H1 (cell line): Measurements from ENCODE around the gene XAGE1A. TPM values are rescaled to one million over a fixed set of nuclear protein-coding genes. Genes with fewer than 3 reads are reported as not detected.
"Not testable (repeated sequence)": the region's sequence is repeated elsewhere in the genome, so short reads cannot be mapped to it uniquely, and the experiment has no call there.

Experiments used
- CTCF ChIA-PET: fragments of 300-600 bp; sonication (Branson Sonifier 250); formaldehyde crosslinking; loops from one replicate; lab custom pipeline; 2021; ENCODE audit not compliant: partially characterized antibody; lab: Charles Lee
- POLR2A ChIA-PET: fragments of 300-600 bp; sonication (Branson Sonifier 250); formaldehyde crosslinking; loops from one replicate; lab custom pipeline; 2021; ENCODE audit warnings: inconsistent platforms; ENCODE audit not compliant: partially characterized antibody; lab: Charles Lee
- DNase-seq, 2 experiments: peaks; one replicate each; pipeline versions ENCODE4 v3.0.0 to v3.0.0-alpha.2; 2010 to 2022; ENCODE audit warnings: low spot score in 2 of 2, low read depth in 1 of 2, mixed read lengths in 1 of 2
- FAIRE-seq: peaks from 2 replicates; lab custom pipeline; 2011; peaks lifted over from hg19 to GRCh38; lab: Jason Lieb, UNC
- H2AFZ ChIP-seq: 2 replicates; pipeline ENCODE4 v1.8.1; 2012; ENCODE audit warnings: low read length, inconsistent platforms
- H2AK5ac ChIP-seq: 2 replicates; pipeline ENCODE4 v1.6.1; 2013; ENCODE audit warnings: low read depth, low read length
- H2BK120ac ChIP-seq: replicated peaks from 2 replicates; pipeline ENCODE3; 2013; ENCODE audit warnings: low read depth, low read length, inconsistent platforms
- H2BK12ac ChIP-seq: 2 replicates; pipeline ENCODE4 v1.6.1; 2013; ENCODE audit warnings: low read depth, low read length
- H2BK15ac ChIP-seq: 2 replicates; pipeline ENCODE4 v1.6.1; 2013; ENCODE audit warnings: low read length
- H2BK20ac ChIP-seq: 2 replicates; pipeline ENCODE4 v1.6.1; 2013; ENCODE audit warnings: low read length
- H2BK5ac ChIP-seq: 2 replicates; pipeline ENCODE4 v1.6.1; 2013; ENCODE audit warnings: low read depth, low read length
- H3K14ac ChIP-seq: 2 replicates; pipeline ENCODE4 v1.6.1; 2013; ENCODE audit warnings: inconsistent platforms; ENCODE audit not compliant: insufficient read length
- H3K18ac ChIP-seq: 2 replicates; pipeline ENCODE4 v1.6.1; 2013; ENCODE audit warnings: low read length; ENCODE audit errors: extremely low read depth
- H3K23ac ChIP-seq: 2 replicates; pipeline ENCODE4 v1.6.1; 2013; ENCODE audit warnings: inconsistent platforms; ENCODE audit not compliant: insufficient read length
- H3K23me2 ChIP-seq: 2 replicates; pipeline ENCODE4 v1.6.1; 2013; ENCODE audit warnings: low read depth, low read length
- H3K27ac ChIP-seq: 2 replicates; pipeline ENCODE4 v1.6.1; 2011; ENCODE audit warnings: low read depth, low read length, inconsistent platforms
- H3K27me3 ChIP-seq, 4 experiments: replicated peaks in 1 of 4; 1 replicate in 1 of 4; 2 replicates in 3 of 4; pipeline versions ENCODE4 v1.6.1 to v1.8.1; 2011 to 2013; ENCODE audit warnings: low read length in 3 of 4, mild to moderate bottlenecking in 3 of 4, inconsistent platforms in 2 of 4, mixed read lengths in 2 of 4, moderate library complexity in 1 of 4; ENCODE audit not compliant: control insufficient read depth in 3 of 4, insufficient read depth in 3 of 4; ENCODE audit errors: extremely low read depth in 1 of 4
- H3K36me3 ChIP-seq, 4 experiments: 2 replicates each; pipeline versions ENCODE4 v1.6.1 to v1.8.1; 2011 to 2013; ENCODE audit warnings: mild to moderate bottlenecking in 4 of 4, low read length in 3 of 4, moderate library complexity in 2 of 4, control low read depth in 1 of 4, inconsistent platforms in 1 of 4; ENCODE audit not compliant: insufficient read depth in 4 of 4, control insufficient read depth in 2 of 4
- H3K4ac ChIP-seq: replicated peaks from 2 replicates; pipeline ENCODE3; 2013; ENCODE audit warnings: low read length, low read depth, mixed read lengths, inconsistent platforms; ENCODE audit not compliant: insufficient read length
- H3K4me1 ChIP-seq, 4 experiments: replicated peaks in 1 of 4; 1 replicate in 1 of 4; 2 replicates in 3 of 4; pipeline versions ENCODE4 v1.6.1 to v1.8.1; 2011 to 2013; ENCODE audit warnings: low read length in 3 of 4, inconsistent platforms in 2 of 4, mixed read lengths in 1 of 4; ENCODE audit not compliant: insufficient read depth in 4 of 4, control insufficient read depth in 3 of 4
- H3K4me2 ChIP-seq, 2 experiments: 2 replicates each; pipeline versions ENCODE4 v1.6.1 to v1.8.1; 2011 to 2013; ENCODE audit warnings: low read depth in 2 of 2, low read length in 2 of 2, control low read depth in 1 of 2, inconsistent platforms in 1 of 2, mild to moderate bottlenecking in 1 of 2; ENCODE audit not compliant: insufficient read depth in 1 of 2
- H3K4me3 ChIP-seq, 4 experiments: fragments of 200-600, 300-600 bp in 1 of 4; sonication (generic), shearing (Covaris generic), sonication (Bioruptor Twin) in 1 of 4; 2 replicates each; pipeline versions ENCODE4 v1.5.1 to v1.8.1; 2011 to 2016; ENCODE audit warnings: low read length in 4 of 4, low read depth in 3 of 4, control low read depth in 2 of 4, inconsistent platforms in 2 of 4, mild to moderate bottlenecking in 2 of 4, mixed read lengths in 1 of 4, moderate library complexity in 1 of 4; ENCODE audit not compliant: insufficient read depth in 2 of 4; ENCODE audit errors: extremely low read depth in 1 of 4
- H3K56ac ChIP-seq: replicated peaks from 2 replicates; pipeline ENCODE3; 2013; ENCODE audit warnings: low read depth, mild to moderate bottlenecking, mixed read lengths, low read length, inconsistent platforms; ENCODE audit not compliant: insufficient read length
- H3K79me1 ChIP-seq: 2 replicates; pipeline ENCODE4 v1.6.1; 2013; ENCODE audit warnings: low read depth, low read length, control low read depth
- H3K79me2 ChIP-seq, 2 experiments: 2 replicates each; pipeline versions ENCODE4 v1.6.1 to v1.8.1; 2012 to 2013; ENCODE audit warnings: low read length in 2 of 2, mild to moderate bottlenecking in 2 of 2, inconsistent platforms in 1 of 2; ENCODE audit not compliant: insufficient read depth in 2 of 2, control insufficient read depth in 1 of 2
- H3K9ac ChIP-seq, 4 experiments: replicated peaks in 1 of 4; 1 replicate in 1 of 4; 2 replicates in 3 of 4; pipeline versions ENCODE4 v1.6.1 to v1.8.1; 2011 to 2013; ENCODE audit warnings: low read depth in 3 of 4, low read length in 3 of 4, control low read depth in 2 of 4, mild to moderate bottlenecking in 2 of 4, moderate library complexity in 2 of 4, inconsistent platforms in 1 of 4; ENCODE audit errors: extremely low read depth in 1 of 4
- H3K9me3 ChIP-seq, 2 experiments: 2 replicates each; pipeline versions ENCODE4 v1.6.1 to v1.8.1; 2012 to 2013; ENCODE audit warnings: mild to moderate bottlenecking in 2 of 2, moderate library complexity in 2 of 2, control low read depth in 1 of 2, inconsistent platforms in 1 of 2, low read depth in 1 of 2, low read length in 1 of 2, mixed read lengths in 1 of 2; ENCODE audit not compliant: insufficient read depth in 2 of 2
- H4K20me1 ChIP-seq, 2 experiments: replicated peaks in 1 of 2; 2 replicates each; pipeline versions ENCODE3 to v1.8.1; 2011 to 2013; ENCODE audit warnings: inconsistent platforms in 2 of 2, low read length in 2 of 2, mild to moderate bottlenecking in 1 of 2; ENCODE audit not compliant: insufficient read depth in 2 of 2, control insufficient read depth in 1 of 2
- H4K5ac ChIP-seq: 2 replicates; pipeline ENCODE4 v1.6.1; 2013; ENCODE audit warnings: low read length, low read depth, mixed read lengths, inconsistent platforms; ENCODE audit not compliant: insufficient read length
- H4K8ac ChIP-seq: 2 replicates; pipeline ENCODE4 v1.8.0; 2013; ENCODE audit warnings: mild to moderate bottlenecking, moderate library complexity, low read length, inconsistent platforms; ENCODE audit not compliant: insufficient read depth; ENCODE audit errors: extremely low read depth
- H4K91ac ChIP-seq: replicated peaks from 2 replicates; pipeline ENCODE3; 2013; ENCODE audit warnings: low read length, mixed read lengths, inconsistent platforms; ENCODE audit not compliant: insufficient read length
- WGBS, 2 experiments: shearing (Covaris generic) in 1 of 2; methylation state at CpG; one replicate each; pipeline versions ENCODE4 v1.1.6 to v1.1.7; 2013 to 2015; ENCODE audit warnings: low lambda C conversion rate in 2 of 2, mixed read lengths in 2 of 2, inconsistent platforms in 1 of 2, low coverage in 1 of 2, missing lambda C conversion rate in 1 of 2; ENCODE audit not compliant: insufficient replicate concordance in 2 of 2, insufficient coverage in 1 of 2, insufficient read length in 1 of 2; ENCODE audit errors: extremely low coverage in 1 of 2, missing lambda C conversion rate in 1 of 2; 5-methylcytosine and 5-hydroxymethylcytosine counted together
- polyA plus RNA-seq, 7 experiments: library from polyadenylated mRNA; depleted of rRNA in 3 of 7; stranded (reverse) in 5 of 7; unstranded in 2 of 7; fragments of >200 nt in 5 of 7; fragments of 200-250 nt in 2 of 7; gene quantifications; 1 replicate in 5 of 7; 2 replicates in 1 of 7; 4 replicates in 1 of 7; pipeline versions ENCODE4 v1.2.1 to v1.2.3, GENCODE V29; 2011 to 2013; ENCODE audit warnings: missing spikeins in 2 of 7, mixed read lengths in 2 of 7
- total RNA-seq: library from RNA; stranded (reverse); fragmentation: NEBNext Ultra II Directional; extraction: Animal tissue kit (Norgen Biotek cat#: 25700); gene quantifications from 2 replicates; pipeline ENCODE4 v1.2.1, GENCODE V29; 2021

Gene XAGE1A
- total and polyA plus RNA-seq, 2 of the 8 experiments (the other 6 are each of a cell fraction or from before 2014, with no cell fraction given): not detected

DNA sequence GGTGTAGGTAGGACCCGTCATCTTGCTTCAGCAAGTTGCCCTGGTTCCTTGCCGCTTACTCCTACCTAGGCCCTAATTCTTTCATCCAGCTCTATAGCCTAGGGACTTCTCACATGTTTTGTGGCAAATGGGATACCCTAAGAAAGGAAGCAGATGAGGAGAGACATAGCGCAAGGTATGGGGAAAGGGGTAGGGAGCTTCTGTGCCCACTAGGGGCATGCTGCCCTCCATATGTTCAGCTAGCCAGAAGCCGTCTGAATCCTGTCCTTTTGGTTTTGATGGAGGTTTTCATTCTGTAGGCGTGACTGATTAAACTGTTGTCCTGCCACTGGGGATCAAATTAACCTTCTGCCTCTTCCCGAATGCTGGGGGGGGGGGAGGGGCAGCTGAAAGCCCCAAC lies 15.5 kb downstream of the XAGE1A start:
- H3K4me3 ChIP-seq, H3K23me2 ChIP-seq, H2AK5ac ChIP-seq, H4K8ac ChIP-seq, H4K5ac ChIP-seq, H3K27ac ChIP-seq, H3K23ac ChIP-seq, H4K20me1 ChIP-seq, H3K4me1 ChIP-seq, H4K91ac ChIP-seq, DNase-seq, H2BK120ac ChIP-seq, H3K18ac ChIP-seq, H3K4me2 ChIP-seq, H3K9me3 ChIP-seq, H3K27me3 ChIP-seq, H2BK15ac ChIP-seq, H2BK20ac ChIP-seq, H2BK12ac ChIP-seq, H3K9ac ChIP-seq, H3K14ac ChIP-seq, CTCF ChIA-PET, H3K79me2 ChIP-seq, H3K56ac ChIP-seq, H3K4ac ChIP-seq, POLR2A ChIA-PET, H2AFZ ChIP-seq, H3K79me1 ChIP-seq, FAIRE-seq, H3K36me3 ChIP-seq, H2BK5ac ChIP-seq: not testable (repeated sequence)
- no CpG with 5 or more reads among the region's 6 CpGs for WGBS, 2 experiments

DNA sequence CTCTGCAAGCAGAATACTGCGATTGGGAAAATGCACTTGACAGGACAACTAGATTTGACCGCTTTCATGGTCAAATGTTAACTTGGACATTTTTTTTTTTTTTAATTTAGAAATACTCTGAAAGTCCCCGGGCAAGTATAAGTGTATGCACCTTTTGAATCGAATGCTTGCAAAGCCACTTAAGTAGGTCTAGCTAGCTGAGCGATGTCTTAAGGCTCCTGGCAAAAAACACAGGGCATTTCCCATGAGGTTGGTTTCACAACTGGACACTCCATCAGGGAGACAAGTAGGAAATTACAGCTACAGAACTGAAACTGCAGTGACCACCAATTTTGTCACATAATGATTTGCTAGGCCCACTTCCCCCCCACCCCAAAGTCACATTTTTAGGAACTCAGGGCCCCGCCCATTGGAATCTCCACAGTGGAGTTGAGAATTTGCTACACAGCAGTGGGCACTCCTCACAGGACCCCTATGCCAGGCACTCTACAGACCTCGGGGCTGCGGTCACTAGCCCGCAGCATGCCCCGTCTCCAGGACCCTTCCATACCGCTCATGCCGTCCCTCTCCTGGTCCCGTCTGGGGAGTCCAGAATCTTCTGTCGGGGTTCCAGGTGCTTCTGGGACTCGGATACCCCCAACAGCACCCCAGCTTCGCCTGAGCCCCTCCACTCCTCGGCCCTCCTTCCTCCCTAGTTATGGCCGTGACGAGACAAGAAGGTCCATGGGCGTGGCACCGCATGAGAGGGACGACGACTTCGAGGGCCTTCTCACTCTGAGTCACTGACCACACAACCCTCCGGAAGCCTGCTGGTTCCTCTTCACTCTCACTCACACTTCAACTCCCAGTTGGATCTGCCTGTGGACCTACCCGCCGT lies 20.7 kb downstream of the XAGE1A start:
- H2AK5ac ChIP-seq, H3K4me2 ChIP-seq, H4K5ac ChIP-seq, H4K8ac ChIP-seq, CTCF ChIA-PET, H4K20me1 ChIP-seq, H3K27me3 ChIP-seq, H3K4me1 ChIP-seq, H3K79me2 ChIP-seq, H2AFZ ChIP-seq, H3K27ac ChIP-seq, H3K79me1 ChIP-seq, H3K4ac ChIP-seq, H3K9me3 ChIP-seq, H3K23me2 ChIP-seq, FAIRE-seq, H3K14ac ChIP-seq, H3K56ac ChIP-seq, DNase-seq, H2BK20ac ChIP-seq, H3K4me3 ChIP-seq, H3K18ac ChIP-seq, H2BK12ac ChIP-seq, H3K23ac ChIP-seq, H2BK15ac ChIP-seq, H2BK120ac ChIP-seq, H2BK5ac ChIP-seq, H4K91ac ChIP-seq, H3K36me3 ChIP-seq, POLR2A ChIA-PET, H3K9ac ChIP-seq: not testable (repeated sequence)
- WGBS, 2 experiments: no CpG with 5 or more reads among the region's 27 CpGs
